DND-41 (cell line): Measurements from ENCODE around the gene CKAP2.
A peak's percentile ranks its signal among the peaks of the same experiment; 100 is the strongest.

ENCODE experiments used
- ATAC-seq: fragments of 200-7000 bp; cut with Tn5 transposase; 3 replicates; pipeline ENCODE4 v1.9.1; 2021; ENCODE audit warnings: low read depth; ENCODE audit not compliant: insufficient read depth
- DNase-seq: peaks from one replicate; pipeline ENCODE4 v3.0.0-alpha.2; 2020
- H2AFZ ChIP-seq: 2 replicates; pipeline ENCODE4 v1.6.0; 2012; ENCODE audit warnings: low read depth, low read length
- H3K27ac ChIP-seq: 2 replicates; pipeline ENCODE4 v1.5.1; 2012; ENCODE audit warnings: low read length, inconsistent platforms
- H3K27me3 ChIP-seq: fragments of 200-600 bp; sonication (generic); 2 replicates; pipeline ENCODE4 v1.6.0; 2012; ENCODE audit warnings: low read length, mild to moderate bottlenecking, inconsistent platforms; ENCODE audit not compliant: insufficient read depth, poor library complexity
- H3K36me3 ChIP-seq: 2 replicates; pipeline ENCODE4 v1.5.1; 2012; ENCODE audit warnings: low read length, inconsistent platforms; ENCODE audit not compliant: insufficient read depth
- H3K4me1 ChIP-seq: 2 replicates; pipeline ENCODE4 v1.5.1; 2012; ENCODE audit warnings: mild to moderate bottlenecking, low read length; ENCODE audit not compliant: insufficient read depth
- H3K4me2 ChIP-seq: 2 replicates; pipeline ENCODE4 v1.6.0; 2012; ENCODE audit warnings: mild to moderate bottlenecking, moderate library complexity, low read length, inconsistent platforms; ENCODE audit not compliant: insufficient read depth
- H3K4me3 ChIP-seq, 2 experiments: fragments of 200-600 bp in 1 of 2; shearing (Covaris generic) in 1 of 2; 2 replicates each; pipeline ENCODE4 v1.5.1; 2012 to 2016; ENCODE audit warnings: inconsistent platforms in 2 of 2, low read length in 2 of 2, mild to moderate bottlenecking in 2 of 2, low read depth in 1 of 2, moderate library complexity in 1 of 2
- H3K79me2 ChIP-seq: 2 replicates; pipeline ENCODE4 v1.6.0; 2012; ENCODE audit warnings: low read length, inconsistent platforms; ENCODE audit not compliant: insufficient read depth
- H3K9ac ChIP-seq: 2 replicates; pipeline ENCODE4 v1.6.0; 2012; ENCODE audit warnings: low read depth, mild to moderate bottlenecking, inconsistent platforms, low read length, moderate library complexity
- H3K9me3 ChIP-seq: 2 replicates; pipeline ENCODE4 v1.5.1; 2012; ENCODE audit warnings: low read length, moderate library complexity, mild to moderate bottlenecking, inconsistent platforms; ENCODE audit not compliant: insufficient read depth, severe bottlenecking
- H4K20me1 ChIP-seq: 2 replicates; pipeline ENCODE4 v1.6.0; 2012; ENCODE audit warnings: low read length; ENCODE audit not compliant: insufficient read depth
- CTCF ChIP-seq: IDR thresholded peaks from 2 replicates; pipeline ENCODE4 v1.5.1; 2012; ENCODE audit warnings: borderline replicate concordance, low read length, moderate library complexity, mild to moderate bottlenecking; ENCODE audit not compliant: poor library complexity, severe bottlenecking; ENCODE audit errors: extremely low read depth
- EZH2 ChIP-seq: IDR thresholded peaks from 3 replicates; pipeline ENCODE4 v1.6.1; 2012; ENCODE audit warnings: borderline replicate concordance, low read depth, mild to moderate bottlenecking, moderate library complexity, low read length, inconsistent platforms; ENCODE audit not compliant: severe bottlenecking

The CKAP2 gene

GRCh38 chr13:52419080-52419479 lies 36.2 kb upstream of the CKAP2 start:
- Histone ChIP-seq H2AFZ (no peak overlapping the region), H3K27ac (no peak overlapping the region), H3K4me3 (no peak overlapping the region), H3K4me2 (no peak overlapping the region), H3K4me1 (no peaks in the 10 kb centered on the region), H3K27me3 (no peaks in the 10 kb centered on the region), H3K79me2 (no peaks in the 10 kb centered on the region), H3K36me3 (peaks cover 85% of the 10 kb centered on the region), H4K20me1 (no peaks in the 10 kb centered on the region), H3K9ac (no peak overlapping the region), H3K9me3 (no peaks in the 10 kb centered on the region)
- no peak for ATAC-seq
- DNase-seq: no peak
- TF ChIP-seq CTCF (no peak), EZH2 (no peak)

GRCh38 chr13:52421216-52421615 lies 34.1 kb upstream of the CKAP2 start:
- Histone ChIP-seq H2AFZ (no peak overlapping the region), H3K9ac (no peak overlapping the region), H3K4me1 (no peaks in the 10 kb centered on the region), H3K4me2 (no peak overlapping the region), H3K36me3 (peaks cover 84% of the 10 kb centered on the region), H3K27ac (no peak overlapping the region; the same call in 1 of the 2 replicates), H3K79me2 (no peaks in the 10 kb centered on the region), H3K27me3 (no peaks in the 10 kb centered on the region), H4K20me1 (no peaks in the 10 kb centered on the region), H3K4me3 (no peak overlapping the region), H3K9me3 (no peaks in the 10 kb centered on the region)
- TF ChIP-seq EZH2 (no peak), CTCF (no peak)
- 0 out of 3 replicates have a peak, but pooled peaks have one; percentile 39 for ATAC-seq
- DNase-seq: no peak

GRCh38 chr13:52428295-52428694 lies 27.0 kb upstream of the CKAP2 start:
- H3K4me1 ChIP-seq: no peaks in the 10 kb centered on the region
- no peak overlapping the region for H3K9ac ChIP-seq
- no peak overlapping the region for H3K4me3 ChIP-seq
- no peak overlapping the region for H3K27ac ChIP-seq
- no peak overlapping the region for H3K4me2 ChIP-seq
- peaks cover 72% of the 10 kb centered on the region for H3K36me3 ChIP-seq
- H3K27me3 ChIP-seq: no peaks in the 10 kb centered on the region
- H4K20me1 ChIP-seq: peaks cover 3% of the 10 kb centered on the region; the same call in 1 of the 2 replicates
- ATAC-seq: no peak
- no peak for TF ChIP-seq EZH2
- TF ChIP-seq CTCF: no peak
- DNase-seq: no peak
- H3K9me3 ChIP-seq: no peaks in the 10 kb centered on the region
- no peaks in the 10 kb centered on the region; the same call in 1 of the 2 replicates for H3K79me2 ChIP-seq
- H2AFZ ChIP-seq: no peak overlapping the region

GRCh38 chr13:52432456-52432855 lies 22.8 kb upstream of the CKAP2 start:
- TF ChIP-seq CTCF (no peak), EZH2 (no peak)
- H3K4me3 ChIP-seq: no peak overlapping the region
- H3K27ac ChIP-seq: no peak overlapping the region
- H4K20me1 ChIP-seq: peaks cover 3% of the 10 kb centered on the region; the same call in 1 of the 2 replicates
- no peaks in the 10 kb centered on the region for H3K27me3 ChIP-seq
- no peak overlapping the region for H3K4me2 ChIP-seq
- H3K9ac ChIP-seq: no peak overlapping the region
- H2AFZ ChIP-seq: no peak overlapping the region
- ATAC-seq: no peak
- no peaks in the 10 kb centered on the region for H3K9me3 ChIP-seq
- H3K36me3 ChIP-seq: peaks cover 74% of the 10 kb centered on the region
- H3K79me2 ChIP-seq: no peaks in the 10 kb centered on the region; the same call in 1 of the 2 replicates
- no peaks in the 10 kb centered on the region for H3K4me1 ChIP-seq
- DNase-seq: no peak
